Adipocyte (in vitro differentiated cells): Measurements from ENCODE around the gene B4GALT4.
A peak's percentile ranks its signal among the peaks of the same experiment; 100 is the strongest.

ENCODE experiments used
- DNase-seq: peaks from one replicate; pipeline ENCODE4 v3.0.0-alpha.2; 2015; ENCODE audit warnings: low read depth
- H3K27me3 ChIP-seq: replicated peaks from 2 replicates; pipeline ENCODE4 v1.7.0; 2013; ENCODE audit warnings: mild to moderate bottlenecking, low read length, moderate library complexity; ENCODE audit not compliant: control insufficient read depth, insufficient read depth
- H3K36me3 ChIP-seq: 2 replicates; pipeline ENCODE4 v1.7.0; 2013; ENCODE audit warnings: low read length, mild to moderate bottlenecking, moderate library complexity; ENCODE audit not compliant: control insufficient read depth, insufficient read depth, severe bottlenecking
- H3K4me1 ChIP-seq: 2 replicates; pipeline ENCODE4 v1.7.0; 2013; ENCODE audit warnings: mild to moderate bottlenecking, low read length, moderate library complexity; ENCODE audit not compliant: control insufficient read depth, insufficient read depth
- H3K4me3 ChIP-seq: 2 replicates; pipeline ENCODE4 v1.7.0; 2013; ENCODE audit warnings: mild to moderate bottlenecking, low read length, moderate library complexity
- H3K9ac ChIP-seq: 2 replicates; pipeline ENCODE4 v1.7.0; 2013; ENCODE audit warnings: mild to moderate bottlenecking, low read length, moderate library complexity
- H3K9me3 ChIP-seq: 2 replicates; pipeline ENCODE4 v1.7.0; 2013; ENCODE audit warnings: mild to moderate bottlenecking, low read length, moderate library complexity; ENCODE audit not compliant: control insufficient read depth

B4GALT4 gene

DNA sequence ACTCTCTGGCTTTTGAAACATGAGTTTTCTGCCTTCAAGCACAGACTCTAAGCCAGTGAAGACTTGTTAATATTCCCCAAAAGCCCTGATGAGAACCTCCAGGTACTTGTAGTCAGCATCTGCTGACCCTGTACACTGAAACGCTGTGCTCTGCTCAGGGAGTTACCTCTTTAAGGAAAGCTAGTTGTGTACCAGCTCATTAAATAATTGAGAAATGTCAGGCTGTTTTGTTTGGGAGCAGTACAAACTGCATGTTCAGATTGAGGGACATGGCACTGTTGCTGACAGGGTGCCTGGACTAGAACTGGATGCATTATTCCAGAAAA lies 45.6 kb downstream of the B4GALT4 start:
- Histone ChIP-seq H3K36me3 (no peaks in the 10 kb centered on the region), H3K27me3 (no peaks in the 10 kb centered on the region), H3K9me3 (no peaks in the 10 kb centered on the region), H3K9ac (peak overlapping the region; percentile 15), H3K4me3 (no peak overlapping the region), H3K4me1 (peaks cover 23% of the 10 kb centered on the region)
- no peak for DNase-seq

DNA sequence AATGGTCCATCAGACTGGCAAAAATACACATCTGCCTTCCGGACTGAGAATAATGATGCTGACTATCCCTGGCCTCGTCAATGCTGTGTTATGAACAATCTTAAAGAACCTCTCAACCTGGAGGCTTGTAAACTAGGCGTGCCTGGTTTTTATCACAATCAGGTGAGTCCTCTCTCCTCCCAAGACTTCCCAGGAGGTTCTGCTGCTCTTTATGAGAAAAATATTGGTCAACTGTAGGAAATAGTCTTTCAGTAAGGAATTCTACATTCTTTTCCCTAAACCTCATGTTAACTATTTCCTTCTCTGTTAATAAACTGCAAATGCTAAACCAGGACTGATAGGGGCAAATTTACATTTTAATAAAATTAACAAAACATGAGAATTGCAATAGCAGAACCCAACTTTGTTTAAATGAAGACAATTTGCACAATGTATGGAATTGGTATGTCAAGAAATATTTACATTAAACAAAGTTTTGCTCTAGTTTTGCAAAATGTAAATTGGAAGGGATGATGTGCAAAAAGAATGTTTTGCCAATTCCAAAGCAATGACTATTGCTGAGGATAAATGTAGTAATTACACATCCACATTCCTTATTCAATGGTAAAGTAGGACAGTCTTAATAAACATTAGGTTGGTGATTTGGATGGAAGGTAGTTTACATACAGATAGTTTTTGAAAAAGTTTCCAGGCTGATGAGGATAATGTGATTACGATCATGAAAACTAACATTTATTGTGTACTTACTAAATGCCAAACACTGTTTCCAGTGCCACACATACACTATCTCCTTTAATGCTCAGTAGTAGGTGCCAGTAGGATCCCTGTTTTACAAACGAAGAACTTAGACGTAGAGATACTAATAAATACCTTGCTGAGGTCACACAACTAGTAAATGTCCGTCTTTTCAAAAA lies 46.2 kb downstream of the B4GALT4 start:
- Histone ChIP-seq H3K27me3 (no peaks in the 10 kb centered on the region), H3K9me3 (no peaks in the 10 kb centered on the region), H3K9ac (peak overlapping the region; percentile 15), H3K4me3 (no peak overlapping the region), H3K4me1 (peaks cover 23% of the 10 kb centered on the region), H3K36me3 (no peaks in the 10 kb centered on the region)
- DNase-seq, result peak; percentile 34

DNA sequence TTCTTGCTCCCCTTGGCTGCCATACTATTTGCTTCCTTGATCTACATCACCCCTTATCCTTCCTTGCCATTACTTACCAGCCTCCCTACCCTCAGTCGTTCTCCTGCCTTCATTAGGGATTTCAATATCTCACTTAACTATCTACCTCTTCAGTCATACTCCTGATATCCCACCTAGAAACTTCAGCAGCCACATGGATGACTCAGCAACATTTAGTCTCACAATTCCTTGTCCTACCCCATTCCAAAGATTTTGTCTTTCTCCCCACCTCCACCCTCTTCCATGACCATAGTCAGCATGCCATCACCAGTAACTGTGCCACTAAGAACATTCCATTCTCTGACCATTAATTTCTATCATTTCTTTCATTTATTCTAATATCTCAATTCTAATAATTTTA lies 48.9 kb downstream of the B4GALT4 start:
- no peak overlapping the region for H3K9ac ChIP-seq
- H3K4me1 ChIP-seq, result peaks cover 23% of the 10 kb centered on the region
- no peak overlapping the region for H3K4me3 ChIP-seq
- H3K9me3 ChIP-seq, result no peaks in the 10 kb centered on the region
- no peaks in the 10 kb centered on the region for H3K27me3 ChIP-seq
- no peak for DNase-seq
- no peaks in the 10 kb centered on the region for H3K36me3 ChIP-seq

DNA sequence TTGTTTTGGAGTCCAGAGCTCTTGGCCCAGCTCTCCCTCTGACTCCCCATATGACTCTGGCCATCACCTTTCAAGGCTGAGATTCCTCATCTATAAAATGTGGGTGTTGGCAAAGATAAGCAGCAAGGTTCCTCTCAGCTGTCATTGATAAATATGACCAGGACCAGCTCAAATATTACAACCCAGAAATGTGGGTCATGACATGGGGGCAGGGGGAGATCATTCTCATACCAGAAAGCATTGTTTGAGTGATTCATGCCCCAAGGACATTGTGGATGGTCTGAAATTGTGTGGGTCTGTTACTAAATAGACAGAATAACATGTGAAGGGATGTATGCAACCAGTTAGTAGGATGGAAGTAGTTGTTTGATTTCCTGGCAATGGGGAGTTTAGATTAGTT lies 53.4 kb downstream of the B4GALT4 start:
- H3K4me1 ChIP-seq, result peaks cover 7% of the 10 kb centered on the region
- H3K9ac ChIP-seq, result no peak overlapping the region
- H3K27me3 ChIP-seq, result no peaks in the 10 kb centered on the region
- DNase-seq, result no peak
- H3K9me3 ChIP-seq, result no peaks in the 10 kb centered on the region
- no peak overlapping the region for H3K4me3 ChIP-seq
- H3K36me3 ChIP-seq, result no peaks in the 10 kb centered on the region

DNA sequence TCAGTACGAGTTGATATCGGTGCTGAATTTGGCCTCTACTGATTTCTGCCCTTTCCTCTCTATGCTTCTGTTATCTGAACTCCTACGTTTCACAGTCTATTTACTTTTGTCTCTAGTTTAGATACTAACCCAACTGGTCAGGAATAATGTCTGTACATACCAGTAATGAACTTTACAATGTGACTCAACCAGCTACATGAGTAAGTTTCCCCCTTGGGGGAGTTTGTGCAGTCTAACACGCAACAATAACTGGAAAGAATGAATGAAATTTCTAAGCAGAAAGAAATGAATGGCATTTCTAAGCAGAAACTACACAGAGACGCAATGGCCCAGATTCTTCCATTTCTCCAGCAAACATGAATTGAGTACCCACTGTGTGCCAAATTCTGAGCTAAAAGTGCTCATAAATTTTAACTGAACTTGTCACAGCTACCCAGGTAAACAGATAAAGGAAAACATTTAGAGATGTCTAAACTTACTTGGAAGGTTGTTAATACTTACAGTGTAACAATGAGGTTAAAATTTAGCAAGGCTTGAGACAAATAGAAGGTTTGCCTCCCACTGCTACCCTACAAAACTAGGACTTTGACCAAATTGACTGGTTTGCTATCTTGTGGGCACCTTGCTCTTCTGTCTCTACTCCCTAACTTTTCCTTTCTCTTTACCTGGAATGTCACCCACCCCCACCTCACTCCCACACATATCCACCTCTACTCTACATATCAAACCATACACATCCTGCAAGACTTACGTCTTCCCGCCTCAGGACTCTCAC lies 55.7 kb downstream of the B4GALT4 start:
- H3K4me3 ChIP-seq, result no peak overlapping the region
- peaks cover 10% of the 10 kb centered on the region for H3K4me1 ChIP-seq
- H3K9me3 ChIP-seq, result no peaks in the 10 kb centered on the region
- H3K9ac ChIP-seq, result no peak overlapping the region
- H3K27me3 ChIP-seq, result no peaks in the 10 kb centered on the region
- DNase-seq, result peak; percentile 94
- H3K36me3 ChIP-seq, result no peaks in the 10 kb centered on the region

DNA sequence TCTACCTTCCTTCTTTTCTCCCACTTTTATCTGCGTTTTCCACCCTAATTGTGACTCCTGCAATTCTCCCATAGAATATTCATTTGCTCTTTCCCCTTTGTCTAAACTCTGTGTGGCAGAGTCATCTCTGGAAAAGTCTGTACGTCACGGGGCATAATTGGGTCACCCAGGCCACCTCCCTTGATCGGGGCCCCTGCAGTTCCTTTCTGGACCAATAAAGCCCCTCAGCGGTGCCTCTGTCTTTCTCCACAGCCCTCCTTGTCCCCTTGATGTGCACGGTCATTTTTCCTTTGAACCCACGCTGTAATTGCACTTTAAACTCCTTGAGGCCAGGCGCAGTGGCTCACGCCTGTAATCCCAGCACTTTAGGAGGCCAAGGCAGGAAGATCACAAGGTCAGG lies 56.6 kb downstream of the B4GALT4 start:
- H3K27me3 ChIP-seq, result no peaks in the 10 kb centered on the region
- H3K4me3 ChIP-seq, result no peak overlapping the region
- no peak for DNase-seq
- no peaks in the 10 kb centered on the region for H3K36me3 ChIP-seq
- H3K9me3 ChIP-seq, result no peaks in the 10 kb centered on the region
- H3K4me1 ChIP-seq, result peaks cover 10% of the 10 kb centered on the region
- no peak overlapping the region for H3K9ac ChIP-seq

DNA sequence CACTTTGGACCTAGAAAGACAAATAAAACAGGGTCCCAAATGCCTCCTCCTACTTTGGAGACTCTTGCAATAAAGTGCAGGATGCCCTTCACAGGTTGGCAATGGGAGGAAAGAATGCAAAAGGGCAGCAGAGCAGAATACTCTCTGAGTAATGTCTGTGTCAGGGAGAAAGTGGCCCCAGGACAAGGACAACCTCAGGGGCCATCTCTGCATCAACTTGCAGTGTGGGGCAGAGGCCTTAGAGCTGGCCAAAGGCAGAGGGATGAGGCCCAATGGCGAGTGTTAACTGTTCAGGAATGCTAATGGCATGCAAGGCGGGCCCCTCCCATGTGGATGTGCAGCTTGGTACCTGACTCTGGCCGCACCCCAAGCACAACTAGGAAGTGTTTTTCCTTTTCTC lies 58.9 kb downstream of the B4GALT4 start:
- Histone ChIP-seq H3K9ac (no peak overlapping the region), H3K27me3 (no peaks in the 10 kb centered on the region), H3K9me3 (no peaks in the 10 kb centered on the region), H3K4me1 (peaks cover 10% of the 10 kb centered on the region), H3K4me3 (no peak overlapping the region), H3K36me3 (no peaks in the 10 kb centered on the region)
- DNase-seq, result no peak

DNA sequence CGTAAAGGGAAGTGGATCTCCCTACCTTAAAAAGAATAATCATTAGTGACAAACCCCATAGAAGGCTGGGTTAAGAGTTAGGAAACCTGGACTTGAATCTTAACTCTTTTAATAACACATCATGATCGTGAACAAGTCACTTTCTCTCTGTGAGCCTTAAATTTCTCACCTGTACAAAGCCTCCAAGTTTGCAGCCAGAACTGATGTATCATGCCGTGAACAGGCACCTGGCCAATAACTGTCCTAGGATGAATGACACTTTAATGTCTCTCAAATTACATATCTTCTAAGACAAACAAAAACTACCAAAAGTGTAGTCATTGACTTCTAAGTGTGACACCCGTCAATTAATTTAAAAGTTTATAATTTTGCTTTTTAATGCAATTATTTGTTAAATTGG lies 63.4 kb downstream of the B4GALT4 start:
- peaks cover 14% of the 10 kb centered on the region for H3K4me1 ChIP-seq
- peaks cover 3% of the 10 kb centered on the region for H3K27me3 ChIP-seq
- no peaks in the 10 kb centered on the region for H3K36me3 ChIP-seq
- H3K9me3 ChIP-seq, result no peaks in the 10 kb centered on the region
- H3K4me3 ChIP-seq, result no peak overlapping the region
- no peak overlapping the region for H3K9ac ChIP-seq
- DNase-seq, result no peak

DNA sequence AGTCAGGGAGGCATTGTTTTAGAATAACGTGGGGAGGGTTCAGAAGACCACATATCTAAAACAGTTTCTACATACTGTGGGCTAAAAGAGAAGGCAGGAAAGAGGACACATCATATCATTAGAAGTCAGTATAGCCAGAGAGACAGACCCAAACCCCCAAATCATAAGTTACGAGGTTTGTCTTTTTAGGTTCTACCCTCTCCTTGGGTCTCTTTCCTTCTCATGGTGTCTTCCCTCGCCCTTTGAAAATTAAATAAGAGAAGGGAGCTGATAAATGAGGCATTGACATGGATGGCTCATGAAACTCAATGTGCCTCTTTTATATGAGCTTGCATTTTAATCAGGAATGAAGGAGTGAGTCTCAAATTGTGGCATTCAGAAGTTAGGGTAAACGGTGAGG lies 63.9 kb downstream of the B4GALT4 start:
- no peak overlapping the region for H3K4me3 ChIP-seq
- H3K4me1 ChIP-seq, result peaks cover 11% of the 10 kb centered on the region
- no peak for DNase-seq
- H3K9ac ChIP-seq, result no peak overlapping the region
- H3K27me3 ChIP-seq, result peaks cover 3% of the 10 kb centered on the region
- H3K9me3 ChIP-seq, result no peaks in the 10 kb centered on the region
- no peaks in the 10 kb centered on the region for H3K36me3 ChIP-seq

DNA sequence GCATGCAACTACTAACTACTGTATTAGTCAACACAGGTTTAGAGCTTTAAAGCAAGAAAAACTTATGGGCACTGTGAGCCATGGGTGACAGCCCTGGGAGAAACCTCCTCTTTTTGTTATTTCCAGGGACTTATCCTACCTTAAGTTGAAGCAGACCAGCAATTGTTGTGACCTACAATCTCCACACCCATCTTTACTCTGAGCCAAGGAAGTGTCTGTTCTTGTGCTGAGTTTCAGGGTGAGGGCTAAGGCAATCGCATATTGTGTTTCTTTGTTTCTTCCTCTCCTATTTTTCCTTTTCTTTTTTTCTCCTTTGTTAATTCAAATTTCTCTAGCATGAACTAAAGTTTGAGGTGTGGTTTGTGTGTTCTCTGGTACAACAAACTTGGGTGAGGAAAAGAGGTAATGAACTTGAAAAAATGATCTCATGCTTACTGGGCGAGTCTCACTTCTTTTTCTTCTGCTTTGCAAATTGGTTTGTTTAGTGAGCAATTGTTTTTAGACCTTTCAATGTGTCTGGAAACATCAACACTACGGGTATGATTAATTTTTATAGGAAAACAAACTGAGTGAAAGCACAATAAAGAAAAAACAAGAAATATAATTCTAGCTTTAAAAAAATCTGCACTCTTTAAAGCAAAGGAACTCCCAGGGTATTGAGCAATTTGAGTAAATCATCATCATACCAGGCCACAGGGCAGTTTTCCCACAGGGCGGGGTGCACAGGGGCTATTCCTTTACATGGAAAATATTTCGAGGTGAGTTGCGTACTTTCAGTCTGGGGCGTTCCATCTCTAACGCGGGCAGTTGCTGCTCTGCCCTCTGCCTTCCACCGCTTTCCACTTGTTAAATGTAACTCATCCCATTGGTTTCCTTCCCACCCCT lies 64.6 kb downstream of the B4GALT4 start:
- DNase-seq, result peak; percentile 86
- Histone ChIP-seq H3K9ac (no peak overlapping the region), H3K27me3 (peaks cover 3% of the 10 kb centered on the region), H3K9me3 (no peaks in the 10 kb centered on the region), H3K4me1 (peaks cover 11% of the 10 kb centered on the region), H3K36me3 (no peaks in the 10 kb centered on the region), H3K4me3 (no peak overlapping the region)

DNA sequence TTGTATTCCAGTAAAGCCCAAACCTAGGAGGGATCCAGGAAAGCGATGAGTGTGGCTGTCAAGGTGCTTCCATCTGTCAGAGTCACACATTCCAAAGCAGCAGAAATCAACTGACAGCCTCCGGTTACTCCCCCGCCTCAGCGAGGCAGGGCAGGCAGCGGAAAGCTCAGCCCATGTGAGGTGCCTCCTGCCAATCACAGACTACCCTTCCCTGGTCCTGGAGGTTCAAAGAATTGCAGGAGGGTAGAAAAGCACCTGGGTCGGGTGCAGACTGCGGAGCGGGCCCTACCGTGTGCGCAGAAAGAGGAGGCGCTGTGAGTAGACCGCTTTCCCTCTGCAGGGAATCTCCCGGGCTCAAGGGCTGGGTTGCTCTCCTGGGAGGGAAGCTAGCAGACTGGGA lies 67.4 kb downstream of the B4GALT4 start, which contains the start of gene UPK1B:
Gene UPK1B (plus strand): TSS at position 274 of the 400 bp plus-strand sequence. CDS start 13,144 bp downstream, outside the sequence.
- Histone ChIP-seq H3K4me1 (peaks cover 11% of the 10 kb centered on the region), H3K27me3 (peaks cover 3% of the 10 kb centered on the region), H3K9ac (no peak within 1 kb of the TSS), H3K4me3 (no peak within 1 kb of the TSS), H3K36me3 (no peaks in the 10 kb centered on the region), H3K9me3 (no peaks in the 10 kb centered on the region)
- no peak for DNase-seq
